Trophoblast cell (in vitro differentiated cells and primary cell): Measurements from ENCODE around the gene SELL.
A peak's percentile ranks its signal among the peaks of the same experiment; 100 is the strongest.
"Not testable (repeated sequence)": the region's sequence is repeated elsewhere in the genome, so short reads cannot be mapped to it uniquely, and the experiment has no call there.

Experiments used
- DNase-seq, 2 donors: peaks; one replicate each; pipeline ENCODE4 v3.0.0-alpha.2; 2016
- H2AFZ ChIP-seq: 2 replicates; pipeline ENCODE4 v1.6.1; 2013; ENCODE audit warnings: low read length, moderate library complexity, mild to moderate bottlenecking; ENCODE audit not compliant: insufficient read depth, poor library complexity
- H2AK5ac ChIP-seq: 2 replicates; pipeline ENCODE4 v1.6.1; 2013; ENCODE audit warnings: mild to moderate bottlenecking, low read length
- H2BK120ac ChIP-seq: 2 replicates; pipeline ENCODE4 v1.6.1; 2013; ENCODE audit warnings: low read length, mild to moderate bottlenecking, moderate library complexity; ENCODE audit not compliant: insufficient read depth, poor library complexity
- H2BK12ac ChIP-seq: 2 replicates; pipeline ENCODE4 v1.6.1; 2013; ENCODE audit warnings: mild to moderate bottlenecking, low read length, moderate library complexity
- H2BK5ac ChIP-seq: 2 replicates; pipeline ENCODE4 v1.6.1; 2013; ENCODE audit warnings: low read length, low read depth, moderate library complexity, mild to moderate bottlenecking; ENCODE audit not compliant: poor library complexity
- H3K14ac ChIP-seq: 2 replicates; pipeline ENCODE4 v1.6.1; 2013; ENCODE audit warnings: mild to moderate bottlenecking, low read length
- H3K18ac ChIP-seq: 2 replicates; pipeline ENCODE4 v1.6.1; 2013; ENCODE audit warnings: mild to moderate bottlenecking, low read length
- H3K23ac ChIP-seq: 2 replicates; pipeline ENCODE4 v1.6.1; 2013; ENCODE audit warnings: low read length
- H3K27ac ChIP-seq: 2 replicates; pipeline ENCODE4 v1.5.1; 2013; ENCODE audit warnings: low read depth, mild to moderate bottlenecking, inconsistent platforms, low read length, moderate library complexity
- H3K27me3 ChIP-seq: 2 replicates; pipeline ENCODE4 v1.6.1; 2013; ENCODE audit warnings: inconsistent platforms, mild to moderate bottlenecking, low read length, moderate library complexity; ENCODE audit not compliant: insufficient read depth
- H3K36me3 ChIP-seq, 2 experiments: 1 replicate in 1 of 2; 2 replicates in 1 of 2; pipeline ENCODE4 v1.6.1; 2013; ENCODE audit warnings: low read length in 2 of 2, mild to moderate bottlenecking in 2 of 2, moderate library complexity in 1 of 2; ENCODE audit not compliant: insufficient read depth in 2 of 2, control insufficient read depth in 1 of 2
- H3K4ac ChIP-seq: 2 replicates; pipeline ENCODE4 v1.6.1; 2013; ENCODE audit warnings: low read depth, mild to moderate bottlenecking, low read length, moderate library complexity
- H3K4me1 ChIP-seq, 2 experiments: 1 replicate in 1 of 2; 2 replicates in 1 of 2; pipeline ENCODE4 v1.6.1; 2013; ENCODE audit warnings: low read length in 2 of 2, mild to moderate bottlenecking in 2 of 2, moderate library complexity in 1 of 2; ENCODE audit not compliant: insufficient read depth in 2 of 2, control insufficient read depth in 1 of 2
- H3K4me2 ChIP-seq: 2 replicates; pipeline ENCODE4 v1.6.1; 2013; ENCODE audit warnings: inconsistent platforms, mild to moderate bottlenecking, low read length, moderate library complexity
- H3K4me3 ChIP-seq: 2 replicates; pipeline ENCODE4 v1.5.1; 2013; ENCODE audit warnings: mild to moderate bottlenecking, low read depth, low read length, inconsistent platforms
- H3K79me1 ChIP-seq: one replicate; pipeline ENCODE4 v1.6.1; 2013; ENCODE audit warnings: low read length
- H3K79me2 ChIP-seq: 2 replicates; pipeline ENCODE4 v1.6.1; 2013; ENCODE audit warnings: low read length, mild to moderate bottlenecking; ENCODE audit not compliant: control insufficient read depth, insufficient read depth, poor library complexity
- H3K9ac ChIP-seq: 2 replicates; pipeline ENCODE4 v1.6.1; 2013; ENCODE audit warnings: mild to moderate bottlenecking, low read length
- H3K9me3 ChIP-seq: 2 replicates; pipeline ENCODE4 v1.6.1; 2013; ENCODE audit warnings: low read depth, mild to moderate bottlenecking, control low read depth, inconsistent platforms, low read length; ENCODE audit not compliant: insufficient read depth
- H4K12ac ChIP-seq: 2 replicates; pipeline ENCODE4 v1.6.1; 2013; ENCODE audit warnings: low read depth, mild to moderate bottlenecking, low read length, moderate library complexity
- H4K8ac ChIP-seq: 2 replicates; pipeline ENCODE4 v1.6.1; 2013; ENCODE audit warnings: low read depth, mild to moderate bottlenecking, low read length, moderate library complexity
- H4K91ac ChIP-seq: one replicate; pipeline ENCODE4 v1.6.1; 2013; ENCODE audit warnings: low read depth, mild to moderate bottlenecking, low read length, moderate library complexity
- WGBS: extraction: QIAGEN DNeasy Blood & Tissue Kit; methylation state at CpG from one replicate; pipeline ENCODE4 v1.1.7; 2013; ENCODE audit warnings: missing lambda C conversion rate; ENCODE audit not compliant: insufficient read length, insufficient coverage; ENCODE audit errors: extremely low coverage; 5-methylcytosine and 5-hydroxymethylcytosine counted together

Gene SELL

GRCh38 chr1:169722779-169723178 is 11.4 kb upstream of the SELL start:
- Histone ChIP-seq H2BK120ac (no peak overlapping the region), H4K8ac (no peak overlapping the region), H2BK12ac (no peak overlapping the region), H3K79me2 (no peaks in the 10 kb centered on the region), H4K91ac (no peak overlapping the region), H3K14ac (no peak overlapping the region), H3K27ac (peak overlapping the region; percentile 49), H3K18ac (no peak overlapping the region), H3K79me1 (peaks cover 12% of the 10 kb centered on the region), H3K4me2 (no peak overlapping the region), H3K4me3 (no peak overlapping the region), H3K9me3 (peaks cover 2% of the 10 kb centered on the region), H3K9ac (no peak overlapping the region), H4K12ac (no peak overlapping the region), H2AFZ (no peak overlapping the region), H3K27me3 (no peaks in the 10 kb centered on the region), H3K23ac (no peak overlapping the region), H3K4me1 (peaks cover 0 to 5% of the 10 kb centered on the region in 2 experiments), H3K36me3 (no peaks in the 10 kb centered on the region), H3K4ac (no peak overlapping the region), H2AK5ac (no peak overlapping the region), H2BK5ac (no peak overlapping the region)
- DNase-seq, result no peak

- H3K9me3 ChIP-seq, H2AFZ ChIP-seq: not testable (repeated sequence)
- WGBS, result no CpG with 5 or more reads among the region's 2 CpGs
Measured at GRCh38 chr1:169715100-169715499, 3.7 kb upstream of the SELL start.

DNA sequence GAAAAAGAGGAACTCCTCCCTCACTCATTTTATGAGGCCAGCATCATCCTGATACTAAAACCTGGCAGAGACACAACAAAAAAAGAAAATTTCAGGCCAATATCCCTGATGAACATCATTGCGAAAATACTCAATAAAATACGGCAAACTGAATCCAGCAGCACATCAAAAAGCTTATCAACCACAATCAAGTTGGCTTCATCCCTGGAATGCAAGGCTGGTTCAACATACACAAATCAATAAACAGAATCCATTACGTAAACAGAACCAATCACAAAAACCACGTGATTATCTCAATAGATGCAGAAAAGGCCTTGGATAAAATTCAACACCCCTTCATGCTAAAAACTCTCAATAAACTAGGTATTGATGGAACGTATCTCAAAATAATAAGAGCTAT is 1.7 kb upstream of the SELL start:
- H3K4me2 ChIP-seq, H4K91ac ChIP-seq, H2BK120ac ChIP-seq, H3K27me3 ChIP-seq, H3K36me3 ChIP-seq, H3K14ac ChIP-seq, H3K18ac ChIP-seq, H3K9me3 ChIP-seq, H2BK12ac ChIP-seq, H3K4ac ChIP-seq, H3K9ac ChIP-seq, H2AK5ac ChIP-seq, H3K4me1 ChIP-seq, H3K4me3 ChIP-seq, H2BK5ac ChIP-seq, H3K79me2 ChIP-seq, H2AFZ ChIP-seq, H3K79me1 ChIP-seq, H3K27ac ChIP-seq, H4K12ac ChIP-seq, H3K23ac ChIP-seq, H4K8ac ChIP-seq, DNase-seq: not testable (repeated sequence)
- WGBS, result no CpG with 5 or more reads among the region's 5 CpGs

More at GRCh38 chr1:169715100-169715499, 3.7 kb upstream of the SELL start:
- H3K27ac ChIP-seq, H2AK5ac ChIP-seq, H3K14ac ChIP-seq, H3K27me3 ChIP-seq, H3K79me1 ChIP-seq, DNase-seq, H3K4me3 ChIP-seq, H2BK5ac ChIP-seq, H3K4me2 ChIP-seq, H3K79me2 ChIP-seq, H3K36me3 ChIP-seq, H2BK120ac ChIP-seq, H4K91ac ChIP-seq, H3K23ac ChIP-seq, H4K12ac ChIP-seq, H4K8ac ChIP-seq, H3K18ac ChIP-seq, H3K9ac ChIP-seq, H2BK12ac ChIP-seq, H3K4me1 ChIP-seq, H3K4ac ChIP-seq: not testable (repeated sequence)

DNA sequence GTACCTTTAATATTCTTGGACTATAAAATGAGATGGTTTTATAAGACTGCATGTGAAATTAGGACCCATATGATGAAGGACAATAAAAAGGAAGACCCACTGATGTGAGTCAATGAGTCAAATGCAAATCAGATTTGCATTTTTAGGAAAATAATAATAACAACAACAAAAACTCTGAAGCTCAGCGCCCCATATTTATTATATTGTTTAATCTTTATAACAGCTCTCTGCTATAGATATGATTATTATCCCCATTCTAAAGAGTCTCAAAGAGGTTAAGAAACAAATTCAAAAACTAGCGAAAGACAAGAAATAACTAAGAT is 850 bp upstream of the SELL start:
- no peak overlapping the region for H3K18ac ChIP-seq
- H3K36me3 ChIP-seq, result no peaks in the 10 kb centered on the region
- no peak overlapping the region for H2AK5ac ChIP-seq
- H3K4me3 ChIP-seq, result no peak overlapping the region
- no peaks in the 10 kb centered on the region for H3K4me1 ChIP-seq
- no peak overlapping the region for H2BK120ac ChIP-seq
- H2BK5ac ChIP-seq, result no peak overlapping the region
- H3K4me2 ChIP-seq, result no peak overlapping the region
- DNase-seq, result no peak
- WGBS, result no CpG with 5 or more reads among the region's 2 CpGs
- no peak overlapping the region for H4K8ac ChIP-seq
- no peak overlapping the region for H3K14ac ChIP-seq
- peaks cover 1% of the 10 kb centered on the region for H3K9me3 ChIP-seq
- H3K9ac ChIP-seq, result no peak overlapping the region
- H3K4ac ChIP-seq, result no peak overlapping the region
- no peak overlapping the region for H3K23ac ChIP-seq
- no peak overlapping the region for H2AFZ ChIP-seq
- no peaks in the 10 kb centered on the region for H3K79me2 ChIP-seq
- H4K12ac ChIP-seq, result no peak overlapping the region
- H3K27me3 ChIP-seq, result no peaks in the 10 kb centered on the region
- H3K79me1 ChIP-seq, result no peaks in the 10 kb centered on the region
- no peak overlapping the region for H3K27ac ChIP-seq
- H2BK12ac ChIP-seq, result no peak overlapping the region
- H4K91ac ChIP-seq, result no peak overlapping the region

GRCh38 chr1:169708647-169709046 is 2.8 kb downstream of the SELL start:
- no peak overlapping the region for H3K23ac ChIP-seq
- no peak overlapping the region for H3K14ac ChIP-seq
- no peaks in the 10 kb centered on the region for H3K27me3 ChIP-seq
- no peaks in the 10 kb centered on the region for H3K79me2 ChIP-seq
- no peak overlapping the region for H3K4me2 ChIP-seq
- no peak overlapping the region for H2AK5ac ChIP-seq
- H3K4me1 ChIP-seq, result no peaks in the 10 kb centered on the region
- peak overlapping the region; percentile 9 for H2AFZ ChIP-seq
- H2BK12ac ChIP-seq, result no peak overlapping the region
- H4K91ac ChIP-seq, result no peak overlapping the region
- no peak overlapping the region for H3K4ac ChIP-seq
- H3K27ac ChIP-seq, result no peak overlapping the region
- no peak overlapping the region for H2BK5ac ChIP-seq
- no peaks in the 10 kb centered on the region for H3K9me3 ChIP-seq
- H2BK120ac ChIP-seq, result no peak overlapping the region
- no peaks in the 10 kb centered on the region for H3K79me1 ChIP-seq
- H3K9ac ChIP-seq, result no peak overlapping the region
- H4K12ac ChIP-seq, result no peak overlapping the region
- H4K8ac ChIP-seq, result no peak overlapping the region
- H3K4me3 ChIP-seq, result no peak overlapping the region
- DNase-seq, result no peak
- no peaks in the 10 kb centered on the region for H3K36me3 ChIP-seq
- no CpG with 5 or more reads among the region's 3 CpGs for WGBS
- H3K18ac ChIP-seq, result no peak overlapping the region
